Mesenchymal stem cell (in vitro differentiated cells and primary cell): Measurements from ENCODE around the gene TMEM182. TPM values are rescaled to one million over a fixed set of nuclear protein-coding genes. Genes with fewer than 3 reads are reported as not detected.

Source experiments
- DNase-seq: peaks from one replicate; pipeline ENCODE4 v3.0.0-alpha.2; 2013
- H2AFZ ChIP-seq: one replicate; pipeline ENCODE4 v1.6.1; 2013; ENCODE audit warnings: low read depth, mild to moderate bottlenecking, control low read depth, inconsistent platforms, low read length, moderate library complexity
- H2AK5ac ChIP-seq: 2 replicates; pipeline ENCODE4 v1.6.1; 2013; ENCODE audit warnings: low read length, moderate library complexity, mild to moderate bottlenecking, inconsistent platforms; ENCODE audit not compliant: severe bottlenecking
- H2BK120ac ChIP-seq: one replicate; pipeline ENCODE4 v1.6.1; 2013; ENCODE audit warnings: low read depth, mild to moderate bottlenecking, inconsistent platforms, low read length, moderate library complexity
- H2BK12ac ChIP-seq, 2 experiments: one replicate each; pipeline ENCODE4 v1.6.1; 2013; ENCODE audit warnings: inconsistent platforms in 2 of 2, low read length in 2 of 2, mild to moderate bottlenecking in 2 of 2, moderate library complexity in 2 of 2, control low read depth in 1 of 2
- H2BK15ac ChIP-seq: one replicate; pipeline ENCODE4 v1.6.1; 2013; ENCODE audit warnings: mild to moderate bottlenecking, low read depth, inconsistent platforms; ENCODE audit not compliant: poor library complexity, severe bottlenecking
- H2BK5ac ChIP-seq: 2 replicates; pipeline ENCODE4 v1.6.1; 2013; ENCODE audit warnings: low read depth, mild to moderate bottlenecking, low read length, control low read depth, inconsistent platforms; ENCODE audit not compliant: poor library complexity, severe bottlenecking
- H3K14ac ChIP-seq, 2 experiments: one replicate each; pipeline ENCODE4 v1.6.1; 2013; ENCODE audit warnings: inconsistent platforms in 2 of 2, low read length in 2 of 2, control low read depth in 1 of 2, mild to moderate bottlenecking in 1 of 2, moderate library complexity in 1 of 2
- H3K18ac ChIP-seq, 2 experiments: one replicate each; pipeline ENCODE4 v1.6.1; 2013; ENCODE audit warnings: inconsistent platforms in 2 of 2, low read length in 2 of 2, control low read depth in 1 of 2, low read depth in 1 of 2, mild to moderate bottlenecking in 1 of 2
- H3K23ac ChIP-seq, 2 experiments: one replicate each; pipeline ENCODE4 v1.6.1; 2013; ENCODE audit warnings: inconsistent platforms in 2 of 2, low read length in 2 of 2, mild to moderate bottlenecking in 2 of 2, moderate library complexity in 2 of 2, control low read depth in 1 of 2
- H3K27ac ChIP-seq: 2 replicates; pipeline ENCODE4 v1.5.1; 2013; ENCODE audit warnings: mild to moderate bottlenecking, moderate library complexity, low read length, control low read depth, inconsistent platforms; ENCODE audit not compliant: poor library complexity, severe bottlenecking
- H3K27me3 ChIP-seq, 2 experiments: 2 replicates each; pipeline versions ENCODE4 v1.6.1 to v1.7.0; 2013; ENCODE audit warnings: low read length in 2 of 2, mild to moderate bottlenecking in 2 of 2, moderate library complexity in 2 of 2, control low read depth in 1 of 2, inconsistent platforms in 1 of 2; ENCODE audit not compliant: control insufficient read depth in 1 of 2, insufficient read depth in 1 of 2
- H3K36me3 ChIP-seq, 2 experiments: 2 replicates each; pipeline versions ENCODE4 v1.6.1 to v1.7.0; 2013; ENCODE audit warnings: low read length in 2 of 2, control low read depth in 1 of 2, inconsistent platforms in 1 of 2, low read depth in 1 of 2, mild to moderate bottlenecking in 1 of 2; ENCODE audit not compliant: insufficient read depth in 2 of 2, control insufficient read depth in 1 of 2
- H3K4ac ChIP-seq, 2 experiments: one replicate each; pipeline ENCODE4 v1.6.1; 2013; ENCODE audit warnings: inconsistent platforms in 2 of 2, low read length in 2 of 2, mild to moderate bottlenecking in 2 of 2, moderate library complexity in 2 of 2, control low read depth in 1 of 2, low read depth in 1 of 2
- H3K4me1 ChIP-seq: 2 replicates; pipeline ENCODE4 v1.6.1; 2013; ENCODE audit warnings: low read depth, low read length, control low read depth; ENCODE audit not compliant: control insufficient read depth, insufficient read depth
- H3K4me2 ChIP-seq: 2 replicates; pipeline ENCODE4 v1.6.1; 2013; ENCODE audit warnings: low read length, mild to moderate bottlenecking, inconsistent platforms; ENCODE audit not compliant: poor library complexity, severe bottlenecking
- H3K4me3 ChIP-seq, 2 experiments: 2 replicates each; pipeline versions ENCODE4 v1.5.1 to v1.7.0; 2013; ENCODE audit warnings: low read length in 2 of 2, mild to moderate bottlenecking in 2 of 2, control low read depth in 1 of 2, low read depth in 1 of 2; ENCODE audit not compliant: insufficient read depth in 1 of 2
- H3K79me1 ChIP-seq: replicated peaks from 2 replicates; pipeline ENCODE4 v1.6.1; 2013; ENCODE audit warnings: mild to moderate bottlenecking, control low read depth, low read length, inconsistent platforms; ENCODE audit not compliant: poor library complexity, severe bottlenecking
- H3K9ac ChIP-seq: 2 replicates; pipeline ENCODE4 v1.7.0; 2013; ENCODE audit warnings: mild to moderate bottlenecking, low read length, moderate library complexity
- H3K9me3 ChIP-seq: 2 replicates; pipeline ENCODE4 v1.7.0; 2013; ENCODE audit warnings: mild to moderate bottlenecking, low read length; ENCODE audit not compliant: control insufficient read depth
- H4K8ac ChIP-seq: one replicate; pipeline ENCODE4 v1.6.1; 2013; ENCODE audit warnings: inconsistent platforms, mild to moderate bottlenecking, low read length, moderate library complexity
- H4K91ac ChIP-seq: one replicate; pipeline ENCODE4 v1.6.1; 2013; ENCODE audit warnings: mild to moderate bottlenecking, low read length, inconsistent platforms
- WGBS: methylation state at CpG from one replicate; pipeline ENCODE4 v1.1.7; 2013; ENCODE audit warnings: mixed read lengths; 5-methylcytosine and 5-hydroxymethylcytosine counted together
- polyA plus RNA-seq, 2 experiments: library from polyadenylated mRNA; stranded (reverse); fragments of 200-250 nt; gene quantifications; one replicate each; pipeline ENCODE4 v1.2.3, GENCODE V29; 2013

TMEM182 gene, protein sequence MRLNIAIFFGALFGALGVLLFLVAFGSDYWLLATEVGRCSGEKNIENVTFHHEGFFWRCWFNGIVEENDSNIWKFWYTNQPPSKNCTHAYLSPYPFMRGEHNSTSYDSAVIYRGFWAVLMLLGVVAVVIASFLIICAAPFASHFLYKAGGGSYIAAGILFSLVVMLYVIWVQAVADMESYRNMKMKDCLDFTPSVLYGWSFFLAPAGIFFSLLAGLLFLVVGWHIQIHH
- 3.2 TPM for polyA plus RNA-seq (2013, experiment 1 of 2)
- polyA plus RNA-seq (2013, experiment 2 of 2), result 3.1 TPM

GRCh38 chr2:102761763-102762162, at the start of gene TMEM182:
Gene TMEM182, plus strand, starts transcription at chr2:102762031. Its CDS starts 187 bp downstream, at chr2:102762218.
- no peak within 1 kb of the TSS for H2BK120ac ChIP-seq
- no peak within 1 kb of the TSS for H3K14ac ChIP-seq
- no peak within 1 kb of the TSS for H2AFZ ChIP-seq
- H3K18ac ChIP-seq, result no peak within 1 kb of the TSS
- H3K4me1 ChIP-seq, result no peaks in the 10 kb centered on the region
- no peak within 1 kb of the TSS for H3K4ac ChIP-seq
- no peak within 1 kb of the TSS for H2BK12ac ChIP-seq
- no peaks in the 10 kb centered on the region for H3K9me3 ChIP-seq
- no peaks in the 10 kb centered on the region for H3K27me3 ChIP-seq
- no peak within 1 kb of the TSS for H2BK15ac ChIP-seq
- H3K4me2 ChIP-seq, result no peak within 1 kb of the TSS
- no peak within 1 kb of the TSS for H3K4me3 ChIP-seq
- DNase-seq, result no peak
- no peaks in the 10 kb centered on the region for H3K36me3 ChIP-seq
- H3K23ac ChIP-seq, result no peak within 1 kb of the TSS
- 100% methylated on average over 1 of the region's 4 CpGs for WGBS
- no peak within 1 kb of the TSS for H3K27ac ChIP-seq
- no peak within 1 kb of the TSS for H2AK5ac ChIP-seq
- H3K9ac ChIP-seq, result no peak within 1 kb of the TSS
- no peak within 1 kb of the TSS for H4K8ac ChIP-seq
- H2BK5ac ChIP-seq, result no peak within 1 kb of the TSS
- H3K79me1 ChIP-seq, result no peaks in the 10 kb centered on the region
- no peak within 1 kb of the TSS for H4K91ac ChIP-seq

DNA sequence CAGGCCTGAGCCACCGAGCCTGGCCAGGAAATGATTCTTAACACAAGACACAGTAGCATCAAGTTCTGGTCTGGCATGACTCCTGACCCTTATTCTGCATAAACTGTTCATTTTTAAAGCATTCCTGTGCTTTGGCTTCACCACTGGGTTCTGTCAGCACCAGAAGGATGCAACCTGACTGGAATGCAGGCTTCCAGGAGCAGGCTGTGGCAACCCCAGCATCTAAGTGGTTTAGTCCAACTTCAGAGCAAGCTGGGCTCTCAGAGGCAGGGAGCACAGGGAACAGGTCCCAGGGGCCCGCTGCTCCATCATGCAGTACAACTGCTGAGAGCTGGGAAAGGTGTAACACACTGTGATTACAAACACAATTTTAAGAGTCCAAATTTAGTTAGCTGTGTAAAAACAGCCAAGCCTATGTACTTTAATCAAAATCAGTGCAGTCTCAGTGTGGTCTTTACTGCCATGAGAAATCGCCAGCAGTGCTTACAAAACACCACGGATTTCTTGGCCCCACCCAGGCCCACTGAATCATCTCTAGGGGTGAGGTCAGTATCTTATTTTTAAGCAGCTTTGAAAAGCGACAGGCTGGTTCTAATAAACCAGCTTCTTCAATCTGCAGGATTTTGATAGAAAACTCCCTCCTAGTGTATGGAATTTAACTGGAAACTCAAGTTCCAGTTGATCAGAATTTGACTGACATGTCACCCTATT, 44.4 kb upstream of the TMEM182 start:
- H3K4me3 ChIP-seq, result no peak overlapping the region
- H4K91ac ChIP-seq, result no peak overlapping the region
- H2BK15ac ChIP-seq, result no peak overlapping the region
- H3K27ac ChIP-seq, result peak overlapping the region; percentile 25
- no peak overlapping the region for H3K14ac ChIP-seq
- 46% methylated on average over 3 of the region's 5 CpGs for WGBS
- H2AK5ac ChIP-seq, result no peak overlapping the region
- peaks cover 26 to 27% of the 10 kb centered on the region in 2 experiments for H3K36me3 ChIP-seq
- H2AFZ ChIP-seq, result no peak overlapping the region
- H3K27me3 ChIP-seq, result no peaks in the 10 kb centered on the region
- H3K9me3 ChIP-seq, result no peaks in the 10 kb centered on the region
- no peak overlapping the region for H3K18ac ChIP-seq
- H3K9ac ChIP-seq, result peak overlapping the region; percentile 77
- no peak overlapping the region for H2BK120ac ChIP-seq
- H3K79me1 ChIP-seq, result peaks cover 7% of the 10 kb centered on the region
- H3K4me2 ChIP-seq, result no peak overlapping the region
- no peak overlapping the region for H3K23ac ChIP-seq
- no peak overlapping the region for H2BK12ac ChIP-seq
- H3K4ac ChIP-seq, result no peak overlapping the region
- peak; percentile 42 for DNase-seq
- peaks cover 4% of the 10 kb centered on the region for H3K4me1 ChIP-seq
- H4K8ac ChIP-seq, result no peak overlapping the region
- no peak overlapping the region for H2BK5ac ChIP-seq

GRCh38 chr2:102718387-102719316, 43.2 kb upstream of the TMEM182 start:
- Histone ChIP-seq H3K36me3 (peaks cover 28 to 36% of the 10 kb centered on the region in 2 experiments), H3K27me3 (no peaks in the 10 kb centered on the region), H3K79me1 (peaks cover 7% of the 10 kb centered on the region), H3K27ac (no peak overlapping the region), H3K18ac (no peak overlapping the region), H2AFZ (no peak overlapping the region), H2BK12ac (no peak overlapping the region), H3K14ac (no peak overlapping the region), H3K4ac (no peak overlapping the region), H4K8ac (no peak overlapping the region), H2BK120ac (no peak overlapping the region), H3K9ac (peak overlapping the region; percentile 77), H3K23ac (no peak overlapping the region), H2BK5ac (no peak overlapping the region), H3K9me3 (no peaks in the 10 kb centered on the region), H3K4me3 (no peak overlapping the region), H3K4me1 (peaks cover 4% of the 10 kb centered on the region), H3K4me2 (no peak overlapping the region), H2AK5ac (no peak overlapping the region), H4K91ac (no peak overlapping the region), H2BK15ac (no peak overlapping the region)
- WGBS, result 94% methylated on average over 25 of the region's 26 CpGs
- DNase-seq, result no peak
